Measurements from ENCODE around the gene IL9.

The IL9 gene

DNA sequence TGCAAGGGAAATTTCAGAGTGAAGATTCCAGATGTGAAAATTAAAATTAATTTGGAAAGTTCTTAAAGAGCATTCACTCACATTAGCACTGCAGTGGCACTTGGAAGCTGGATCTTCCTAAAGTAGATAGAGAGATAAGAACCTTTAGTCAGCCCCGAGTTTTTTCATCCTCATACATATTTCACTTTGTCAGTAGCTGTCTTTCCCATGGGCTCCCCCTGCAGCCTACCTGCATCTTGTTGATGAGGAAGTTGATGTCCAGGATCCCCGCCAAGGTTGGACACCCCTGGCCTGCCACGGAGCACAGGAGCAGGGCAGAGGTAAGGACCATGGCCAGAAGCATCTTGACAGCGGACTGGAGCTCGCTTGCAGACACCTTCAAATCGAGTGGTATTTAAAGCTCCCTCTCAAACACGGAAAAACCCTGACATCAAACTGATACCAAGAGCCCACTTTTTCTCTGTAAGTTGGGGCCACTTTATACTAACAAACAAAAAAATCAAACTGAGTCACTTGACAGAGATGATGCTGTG is at the start of gene IL9:
Gene IL9 (minus strand): TSS at position 368 of the 533 bp plus-strand sequence. CDS start 25 bp downstream, at position 343.
- DNase-seq: no peak

DNA sequence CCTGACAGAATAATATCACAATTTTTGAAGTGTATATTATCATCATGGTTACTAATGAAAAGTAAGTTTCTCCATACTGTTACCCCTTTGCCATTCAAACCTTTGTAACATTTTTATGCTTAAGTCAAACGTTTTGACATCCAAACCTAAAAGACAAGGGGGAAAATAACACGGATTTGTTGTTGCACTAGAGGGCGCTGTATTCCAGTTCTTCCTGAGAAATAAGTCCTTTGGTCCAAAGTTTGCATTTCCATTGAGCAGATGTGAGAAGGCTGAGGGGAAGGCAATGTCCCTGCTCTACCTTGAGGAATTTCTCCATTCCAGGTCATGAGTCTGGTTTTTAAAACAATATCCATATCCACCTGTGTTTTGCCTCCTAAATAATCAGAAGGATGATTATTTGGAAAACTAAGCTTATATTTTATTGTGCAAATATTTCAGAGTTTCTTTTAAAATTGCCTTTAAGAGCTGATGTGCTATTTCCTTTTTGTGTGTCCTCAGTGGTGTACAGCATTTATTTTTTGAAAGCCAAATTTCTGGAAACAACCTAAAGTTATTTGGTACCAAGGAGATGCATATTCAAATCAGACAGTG is 49.4 kb upstream of the IL9 start:
- peak; percentile 85 for DNase-seq

DNA sequence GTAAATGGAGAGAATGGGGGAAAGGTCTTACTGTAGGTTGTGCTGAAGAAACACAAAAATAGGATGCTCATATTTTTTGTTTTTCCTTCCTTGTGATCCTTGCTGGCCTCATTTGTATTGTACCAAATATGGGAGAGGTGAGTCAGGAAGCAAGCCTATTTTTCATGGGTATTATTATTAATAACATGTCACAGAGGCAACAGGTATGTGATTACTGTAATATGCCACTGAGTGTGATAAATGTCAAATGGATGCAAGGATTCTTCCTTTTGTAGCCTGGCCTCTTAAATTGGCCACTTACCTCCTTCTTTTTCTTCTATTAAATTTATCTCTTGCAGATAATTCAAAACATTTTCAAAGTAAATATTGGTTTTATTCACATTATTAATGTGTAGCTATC is 48.9 kb upstream of the IL9 start:
- no peak for DNase-seq

DNA sequence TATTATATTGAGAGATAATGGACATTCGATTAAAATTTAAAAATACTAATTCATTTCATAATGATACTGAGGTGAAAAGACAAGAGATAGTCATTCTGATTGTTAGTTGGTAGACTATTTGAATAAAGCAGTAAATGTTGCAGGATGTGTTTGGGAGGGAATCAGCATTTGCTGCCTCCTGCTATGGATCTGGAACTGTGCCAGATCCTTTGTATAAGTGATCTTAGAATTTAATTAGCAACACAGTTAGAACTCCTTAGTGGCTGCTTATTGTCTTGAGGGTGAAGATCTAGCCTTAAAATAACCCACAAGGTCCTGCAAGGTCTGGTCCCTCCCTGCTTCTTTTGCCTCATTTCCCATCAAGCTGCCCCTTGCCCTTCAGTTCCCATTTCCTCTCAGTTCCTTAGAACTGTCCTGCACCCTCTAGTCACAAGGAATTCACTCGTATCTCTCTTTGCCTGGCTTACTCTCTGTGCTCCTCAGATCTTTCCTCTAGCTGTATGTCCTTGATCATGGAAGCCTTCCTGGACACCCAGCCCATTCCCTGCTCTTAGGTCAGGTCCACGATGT is 46.6 kb upstream of the IL9 start:
- DNase-seq: peak; percentile 32

- no peak for DNase-seq
Observed at GRCh38 chr5:135941711-135942110, 46.1 kb upstream of the IL9 start.

GRCh38 chr5:135937245-135937911 is 41.7 kb upstream of the IL9 start:
- no peak for DNase-seq

- no peak for DNase-seq
Observed at GRCh38 chr5:135934939-135935338, 39.3 kb upstream of the IL9 start.

- DNase-seq: no peak
Observed at GRCh38 chr5:135930949-135931295, 35.3 kb upstream of the IL9 start.

- DNase-seq: peak; percentile 30
Observed at GRCh38 chr5:135930029-135930948, 34.6 kb upstream of the IL9 start.

- no peak for DNase-seq
Observed at GRCh38 chr5:135921388-135921787, 25.7 kb upstream of the IL9 start.

- DNase-seq: no peak
Observed at GRCh38 chr5:135920199-135920598, 24.6 kb upstream of the IL9 start.

DNA sequence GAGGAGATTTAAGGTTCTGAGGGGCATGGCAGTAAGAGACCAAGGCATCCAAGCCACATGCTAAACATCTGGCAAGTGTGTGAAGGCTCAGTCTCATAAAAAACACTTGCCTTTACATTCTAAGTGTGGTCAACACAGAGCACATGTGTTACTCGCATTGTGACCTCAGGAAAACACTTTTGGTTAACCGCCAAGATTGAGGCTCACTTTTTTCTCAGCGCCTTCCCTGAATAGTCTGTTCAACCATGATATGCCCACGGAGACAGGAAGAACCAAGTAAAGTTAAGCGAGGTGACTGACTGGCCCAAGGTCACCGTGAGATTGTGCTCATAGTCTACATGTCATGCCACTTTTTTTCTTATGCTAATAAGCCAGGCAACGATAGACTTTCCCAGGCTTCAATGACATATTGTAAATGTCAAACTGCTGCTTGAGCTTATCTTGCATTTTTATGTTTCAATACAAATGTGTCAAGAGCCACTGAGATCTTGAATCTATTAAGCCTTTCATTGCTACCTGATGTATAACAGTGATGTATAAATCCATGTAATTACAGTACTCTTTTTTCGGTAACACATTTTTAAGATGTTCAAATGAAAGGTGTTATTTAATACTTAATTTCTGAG is 21.1 kb upstream of the IL9 start:
- no peak for DNase-seq

DNA sequence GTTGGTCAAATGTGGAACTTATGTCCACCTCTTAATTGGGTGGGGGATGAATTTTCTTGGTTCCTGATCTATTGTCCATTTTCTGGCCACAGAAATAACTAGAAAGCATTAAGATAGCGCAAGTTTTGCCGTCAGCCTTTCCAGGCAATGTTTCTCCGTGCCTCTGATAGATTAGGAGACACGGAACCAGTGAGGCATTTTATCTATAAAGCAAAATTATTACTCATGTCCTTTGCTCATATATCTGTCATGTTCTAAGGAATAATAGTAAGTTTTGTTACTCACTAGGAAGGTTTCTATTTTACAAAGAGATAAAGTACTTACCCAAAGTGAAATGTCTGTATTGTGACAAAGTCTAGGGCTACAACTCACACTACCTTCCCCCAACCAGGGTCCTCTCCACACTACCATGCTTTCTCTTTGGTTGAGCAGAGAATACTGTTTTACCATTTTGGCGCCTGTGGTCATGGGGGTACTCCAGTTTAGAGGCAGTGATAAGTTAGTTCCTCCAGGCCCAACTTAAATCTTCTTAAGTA is 19.9 kb upstream of the IL9 start:
- no peak for DNase-seq

- DNase-seq: no peak
Observed at GRCh38 chr5:135913713-135914626, 18.3 kb upstream of the IL9 start.

- no peak for DNase-seq
Observed at GRCh38 chr5:135905144-135905543, 9.5 kb upstream of the IL9 start.

GRCh38 chr5:135901633-135902032 is 6.0 kb upstream of the IL9 start:
- DNase-seq: no peak

DNA sequence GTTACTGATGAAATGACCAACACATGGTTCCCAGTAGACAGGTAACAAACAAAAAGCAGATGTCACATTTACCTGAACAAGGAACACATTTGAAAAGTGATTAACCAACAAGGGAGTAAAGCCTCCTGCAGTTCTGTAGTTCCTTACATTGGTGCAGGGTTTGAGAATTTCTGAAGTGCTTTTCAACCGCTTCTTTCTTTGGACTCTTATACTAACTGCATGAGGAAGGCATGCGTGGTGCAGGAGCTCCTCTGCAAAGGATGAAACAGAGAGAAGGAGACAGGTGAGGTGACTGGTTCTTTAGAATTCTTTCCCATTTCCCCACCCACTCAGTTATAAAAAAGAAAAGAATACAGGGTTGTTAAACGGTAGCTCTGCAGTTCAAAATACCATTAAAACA is 4.6 kb upstream of the IL9 start:
- no peak for DNase-seq

DNA sequence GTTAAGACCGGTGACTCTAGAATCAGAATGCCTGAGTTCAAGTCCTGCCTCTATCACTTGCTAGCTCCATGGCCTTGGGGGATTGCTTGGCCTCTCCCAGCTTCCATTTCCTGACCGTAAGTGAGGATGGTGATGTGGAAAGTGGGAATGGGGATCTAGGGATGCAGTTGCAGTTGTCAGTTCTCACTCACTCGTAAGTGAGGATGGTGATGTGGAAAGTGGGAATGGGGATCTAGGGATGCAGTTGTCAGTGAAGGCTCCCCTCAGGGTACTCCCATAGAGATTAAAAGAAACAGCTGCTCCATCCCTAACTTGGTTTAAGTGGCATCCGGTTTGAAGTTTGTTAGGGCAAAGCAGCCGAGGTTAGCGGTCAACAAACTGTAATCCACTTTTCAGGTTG is 3.0 kb upstream of the IL9 start:
- no peak for DNase-seq

DNA sequence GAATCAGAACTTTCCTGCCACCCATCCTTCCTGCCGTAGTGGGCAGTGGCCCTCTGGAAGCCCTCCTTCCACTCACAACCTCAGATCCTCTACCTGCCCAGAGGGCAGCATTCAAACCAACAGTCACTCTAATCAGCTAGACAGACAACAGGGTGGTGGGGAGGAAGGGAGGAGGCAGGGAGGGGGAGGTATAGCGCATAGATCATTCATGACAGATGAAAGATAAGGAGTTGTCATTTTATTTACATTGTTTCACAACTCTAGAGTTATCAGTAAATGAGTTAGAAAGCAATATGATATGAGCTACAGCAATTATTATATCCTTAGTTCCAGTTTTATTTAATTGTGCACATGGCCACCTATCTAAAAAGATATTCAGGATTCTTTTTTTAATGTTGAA is 852 bp downstream of the IL9 start:
- no peak for DNase-seq

- no peak for DNase-seq
Observed at GRCh38 chr5:135894276-135894675, 1.4 kb downstream of the IL9 start.

GRCh38 chr5:135891791-135892190 is 3.9 kb downstream of the IL9 start:
- peak; percentile 51 for DNase-seq

All from NCI-H69 (cell line).